Transverse colon (tissue), 4 donors: ENCODE measurements around the gene ARHGEF10L. TPM values are rescaled to one million over a fixed set of nuclear protein-coding genes. Genes with fewer than 3 reads are reported as not detected.

Experiments
- DNase-seq: peaks from one replicate; pipeline ENCODE4 v3.0.0-alpha.2; 2019
- H3K27ac ChIP-seq, 4 donors: fragments of 200-600 bp; sonication (generic); 2 replicates each; pipeline ENCODE4 v1.5.1; 2016 to 2018; ENCODE audit warnings: inconsistent platforms in 4 of 4
- H3K27me3 ChIP-seq: fragments of 200-600 bp; sonication (generic); 2 replicates; pipeline ENCODE4 v1.5.1; 2017; ENCODE audit warnings: inconsistent platforms
- H3K36me3 ChIP-seq, 4 donors: fragments of 200-600 bp; sonication (generic); 2 replicates each; pipeline ENCODE4 v1.5.1; 2017 to 2019; ENCODE audit warnings: inconsistent platforms in 4 of 4
- H3K4me1 ChIP-seq, 4 donors: fragments of 200-600 bp; sonication (generic); 2 replicates each; pipeline ENCODE4 v1.5.1; 2017 to 2020; ENCODE audit warnings: inconsistent platforms in 4 of 4
- H3K4me3 ChIP-seq, 4 donors: fragments of 200-600 bp; sonication (generic); 1 replicate in 1 of 4; 2 replicates in 3 of 4; pipeline versions ENCODE4 v1.5.1 to v1.6.1; 2017 to 2019; ENCODE audit warnings: inconsistent platforms in 4 of 4
- H3K9me3 ChIP-seq, 2 donors: fragments of 200-600 bp; sonication (generic); 2 replicates each; pipeline ENCODE4 v1.5.1; 2017 to 2019; ENCODE audit warnings: inconsistent platforms in 2 of 2
- EP300 ChIP-seq: sonication (generic); formaldehyde crosslinking; IDR thresholded peaks from one replicate; pipeline ENCODE4 v1.6.1; 2017; ENCODE audit warnings: antibody characterized with exemption, low read depth
- POLR2A ChIP-seq: fragments of 450-650 bp; IDR thresholded peaks from one replicate; pipeline ENCODE4 v1.6.1; 2016; ENCODE audit warnings: antibody characterized with exemption, mild to moderate bottlenecking, moderate library complexity
- POLR2AphosphoS5 ChIP-seq, 3 donors: sonication (generic); formaldehyde crosslinking; IDR thresholded peaks; one replicate each; pipeline ENCODE4 v1.6.1; 2016; ENCODE audit warnings: antibody characterized with exemption in 3 of 3
- WGBS, 2 donors: methylation state at CpG; one replicate each; pipeline ENCODE4 v1.1.5; 2018; ENCODE audit warnings: low coverage in 1 of 2; 5-methylcytosine and 5-hydroxymethylcytosine counted together
- in situ Hi-C, 4 donors: fragments of 200-750 bp; cut with MboI; loops; one replicate each; pipeline versions ENCODE4 v1.15.0 to v1.15.1; 2017; ENCODE audit warnings: low sequenced_read_pairs in 3 of 4, low pct_ligation_motif_present in 1 of 4, low pct_unique_long_range_greater_than_20kb in 1 of 4
- intact Hi-C: fragments of 100-400 bp; cut with DNase I; formaldehyde crosslinking; loops from one replicate; pipeline ENCODE4 v1.15.1; 2023; ENCODE audit warnings: low total_unique reads
- total RNA-seq, 4 donors: library from RNA; depleted of rRNA; stranded (reverse); fragments of >200 nt; gene quantifications; one replicate each; pipeline ENCODE4 v1.1.0, GENCODE V29; 2016
- TF ChIP-seq, protein P1 (sequence below), 5 experiments: fragments of 200-600 bp in 3 of 5; fragments of 450-650 bp in 2 of 5; sonication (generic) in 3 of 5; IDR thresholded peaks; 1 replicate in 2 of 5; 2 replicates in 3 of 5; pipeline ENCODE4 v1.5.1; 2016 to 2017; ENCODE audit warnings: antibody characterized with exemption in 5 of 5, inconsistent platforms in 3 of 5, mild to moderate bottlenecking in 2 of 5, moderate library complexity in 1 of 5

The ARHGEF10L gene
- total RNA-seq, 4 donors from 2014 or later = 115 to 326 (median 199) TPM

DNA sequence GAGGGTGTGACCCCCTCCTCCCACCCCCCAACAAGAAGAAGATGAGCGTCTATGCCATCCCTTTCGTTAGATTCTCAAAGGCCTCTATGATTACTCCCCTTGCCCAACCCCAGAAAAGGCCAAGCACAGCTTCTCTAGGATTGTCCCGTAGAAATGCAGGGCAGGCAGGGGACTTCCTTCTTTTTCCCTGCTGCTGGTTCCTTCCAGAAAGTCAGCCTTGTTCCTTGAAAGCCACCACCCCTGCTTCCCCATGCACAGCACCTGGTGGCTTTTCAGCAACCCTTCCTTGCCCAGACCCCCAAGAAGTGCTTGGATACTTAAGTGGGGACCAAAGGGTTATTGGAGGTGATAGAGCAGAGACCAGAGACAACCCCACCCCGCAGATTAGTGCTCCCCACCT is 75.1 kb downstream of the ARHGEF10L start:
- Histone ChIP-seq H3K4me3 (no peak overlapping the region), H3K9me3 (no peaks in the 10 kb centered on the region), H3K27ac (no peak overlapping the region), H3K27me3 (no peaks in the 10 kb centered on the region), H3K4me1 (peaks cover 0 to 9% (median 6%) of the 10 kb centered on the region in 4 donors), H3K36me3 (peaks cover 0 to 27% (median under 1%) of the 10 kb centered on the region in 4 donors)
- no peak for TF ChIP-seq POLR2A
- TF ChIP-seq, protein P1, sequence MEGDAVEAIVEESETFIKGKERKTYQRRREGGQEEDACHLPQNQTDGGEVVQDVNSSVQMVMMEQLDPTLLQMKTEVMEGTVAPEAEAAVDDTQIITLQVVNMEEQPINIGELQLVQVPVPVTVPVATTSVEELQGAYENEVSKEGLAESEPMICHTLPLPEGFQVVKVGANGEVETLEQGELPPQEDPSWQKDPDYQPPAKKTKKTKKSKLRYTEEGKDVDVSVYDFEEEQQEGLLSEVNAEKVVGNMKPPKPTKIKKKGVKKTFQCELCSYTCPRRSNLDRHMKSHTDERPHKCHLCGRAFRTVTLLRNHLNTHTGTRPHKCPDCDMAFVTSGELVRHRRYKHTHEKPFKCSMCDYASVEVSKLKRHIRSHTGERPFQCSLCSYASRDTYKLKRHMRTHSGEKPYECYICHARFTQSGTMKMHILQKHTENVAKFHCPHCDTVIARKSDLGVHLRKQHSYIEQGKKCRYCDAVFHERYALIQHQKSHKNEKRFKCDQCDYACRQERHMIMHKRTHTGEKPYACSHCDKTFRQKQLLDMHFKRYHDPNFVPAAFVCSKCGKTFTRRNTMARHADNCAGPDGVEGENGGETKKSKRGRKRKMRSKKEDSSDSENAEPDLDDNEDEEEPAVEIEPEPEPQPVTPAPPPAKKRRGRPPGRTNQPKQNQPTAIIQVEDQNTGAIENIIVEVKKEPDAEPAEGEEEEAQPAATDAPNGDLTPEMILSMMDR (IDR thresholded peaks at IDR 0.05) = no peak
- no peak for TF ChIP-seq EP300
- intact Hi-C loops (no loop called here), in situ Hi-C loops (loop anchor here in 1 of 4 donors (5.0 kb wide), 1 partner anchor 112 kb away; no protein-coding TSS in a partner anchor)
- no peak for DNase-seq
- 58 to 92% methylated on average over 2 to 4 of the region's 4 CpGs for WGBS, 2 donors

DNA sequence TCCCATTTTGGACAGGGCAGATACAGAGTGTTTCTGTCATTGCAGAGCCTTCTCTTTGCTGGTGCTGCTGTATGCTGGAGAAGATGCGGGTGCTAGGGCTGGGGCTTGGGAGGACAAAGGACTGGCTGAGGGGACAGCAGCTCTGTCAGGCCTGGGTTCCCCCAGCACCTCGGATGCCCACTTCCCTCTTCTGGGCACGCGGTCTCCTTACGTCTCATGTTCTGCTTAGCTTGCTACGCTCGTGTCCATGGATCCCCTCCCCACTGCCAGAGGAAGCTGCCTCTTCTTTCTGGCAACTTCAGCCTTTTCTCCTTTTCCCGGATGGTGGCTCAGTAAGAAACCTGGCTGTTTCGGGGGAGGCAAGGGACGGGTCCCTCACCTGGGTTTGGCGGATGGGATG is 75.7 kb downstream of the ARHGEF10L start:
- in situ Hi-C loops = no loop called here
- no peak overlapping the region for H3K4me3 ChIP-seq
- TF ChIP-seq EP300 (no peak), POLR2A (no peak), POLR2AphosphoS5 (IDR thresholded peaks at IDR 0.05) (no peak)
- TF ChIP-seq, protein P1 (IDR thresholded peaks at IDR 0.05) = no peak
- H3K9me3 ChIP-seq = no peaks in the 10 kb centered on the region
- peak; percentile 21 for DNase-seq
- H3K4me1 ChIP-seq = peaks cover 0 to 9% (median 6%) of the 10 kb centered on the region in 4 donors
- no peak overlapping the region for H3K27ac ChIP-seq
- H3K27me3 ChIP-seq = no peaks in the 10 kb centered on the region
- peaks cover 0 to 27% (median 1%) of the 10 kb centered on the region in 4 donors for H3K36me3 ChIP-seq
- intact Hi-C loops = no loop called here
- WGBS, 2 donors = 87 to 93% methylated on average over 8 to 11 of the region's 11 CpGs

DNA sequence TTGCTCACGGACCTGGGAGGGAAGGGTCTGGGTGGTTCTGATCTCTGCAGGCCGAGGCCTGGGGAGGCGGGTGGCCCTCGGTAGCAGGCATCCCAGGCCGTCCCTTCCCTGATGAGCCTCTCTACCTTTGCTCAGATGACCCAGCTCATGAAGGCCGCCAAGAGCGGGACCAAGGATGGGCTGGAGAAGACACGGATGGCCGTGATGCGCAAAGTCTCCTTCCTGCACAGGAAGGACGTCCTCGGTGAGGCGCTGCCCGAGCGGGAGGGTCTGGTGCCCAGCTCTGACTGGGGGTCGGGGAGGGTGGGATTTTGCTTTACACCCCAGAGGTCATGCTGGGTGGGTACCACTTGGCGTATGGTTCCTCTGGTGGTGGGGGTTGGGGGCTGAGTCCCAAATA is 76.5 kb downstream of the ARHGEF10L start:
- Histone ChIP-seq H3K9me3 (no peaks in the 10 kb centered on the region), H3K36me3 (peaks cover 0 to 27% (median 1%) of the 10 kb centered on the region in 4 donors), H3K27me3 (no peaks in the 10 kb centered on the region), H3K4me1 (peaks cover 0 to 9% (median 6%) of the 10 kb centered on the region in 4 donors), H3K4me3 (no peak overlapping the region), H3K27ac (no peak overlapping the region)
- intact Hi-C loops = no loop called here
- in situ Hi-C loops = no loop called here
- DNase-seq = no peak
- no peak for TF ChIP-seq EP300
- TF ChIP-seq, protein P1 (IDR thresholded peaks at IDR 0.05) = no peak
- no peak for TF ChIP-seq POLR2AphosphoS5 (IDR thresholded peaks at IDR 0.05)
- no peak for TF ChIP-seq POLR2A
- WGBS, 2 donors = 94% methylated on average over 16 of the region's 17 CpGs; no CpG with 5 or more reads in 1 of the 2 donors

DNA sequence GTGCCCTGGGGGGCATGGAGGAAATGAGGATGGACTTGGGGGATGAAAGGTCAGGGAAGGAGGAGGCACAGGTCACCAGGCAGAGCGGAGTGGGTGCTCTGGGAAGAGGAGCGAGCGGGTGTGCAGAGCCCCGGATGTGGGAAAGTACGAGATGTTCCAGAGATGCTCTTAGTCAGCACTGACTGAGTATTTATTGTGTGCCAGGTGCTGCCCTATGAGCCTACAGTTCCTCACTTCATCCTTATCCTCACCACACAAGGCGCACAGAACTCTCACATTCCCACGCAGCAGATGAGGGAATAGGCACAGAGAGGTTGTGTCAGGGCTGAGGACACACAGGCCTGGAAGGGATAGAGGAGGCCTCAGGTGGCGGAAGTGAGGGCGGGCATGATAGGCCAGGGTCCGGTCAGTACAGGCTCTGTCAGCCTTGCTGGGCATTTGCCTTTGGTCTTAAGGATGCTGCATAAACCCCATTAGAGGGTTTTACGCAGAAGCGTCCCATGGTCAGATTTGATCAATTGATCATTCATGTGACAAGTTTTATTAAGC is 77.3 kb downstream of the ARHGEF10L start:
- peaks cover 0 to 32% (median 3%) of the 10 kb centered on the region in 4 donors for H3K36me3 ChIP-seq
- no peak for DNase-seq
- H3K9me3 ChIP-seq = no peaks in the 10 kb centered on the region
- intact Hi-C loops = no loop called here
- no peaks in the 10 kb centered on the region for H3K27me3 ChIP-seq
- in situ Hi-C loops = no loop called here
- no peak overlapping the region for H3K27ac ChIP-seq
- H3K4me1 ChIP-seq = peaks cover 0 to 9% (median 6%) of the 10 kb centered on the region in 4 donors
- no peak for TF ChIP-seq POLR2AphosphoS5 (IDR thresholded peaks at IDR 0.05)
- TF ChIP-seq, protein P1 (IDR thresholded peaks at IDR 0.05) = no peak
- no peak for TF ChIP-seq POLR2A
- no peak for TF ChIP-seq EP300
- 94% methylated on average over 12 of the region's 12 CpGs; no CpG with 5 or more reads in 1 of the 2 donors for WGBS, 2 donors
- H3K4me3 ChIP-seq = no peak overlapping the region
